PFSK-1 (cell line): ENCODE results near the gene TUBB.

Source experiments
- FOXP2 ChIP-seq: optimal IDR thresholded peaks from 2 replicates; pipeline ENCODE3; 2011; ENCODE audit warnings: borderline replicate concordance, control low read depth, inconsistent platforms; ENCODE audit not compliant: insufficient read depth; ENCODE audit errors: extremely low read length, extremely low read depth
- POLR2AphosphoS5 ChIP-seq: IDR thresholded peaks from 2 replicates; pipeline ENCODE4 v1.6.1; 2012; ENCODE audit warnings: low read depth, mild to moderate bottlenecking, control low read depth, low read length, moderate library complexity
- SIN3A ChIP-seq: IDR thresholded peaks from 2 replicates; pipeline ENCODE4 v1.6.1; 2012; ENCODE audit warnings: mild to moderate bottlenecking, low read length, moderate library complexity, borderline replicate concordance; ENCODE audit not compliant: insufficient read depth
- TAF1 ChIP-seq: IDR thresholded peaks from 2 replicates; pipeline ENCODE4 v1.6.1; 2012; ENCODE audit warnings: low read length, control low read depth, borderline replicate concordance; ENCODE audit not compliant: insufficient read depth
- TF ChIP-seq, protein P1 (sequence below), 2 experiments: IDR thresholded peaks; 2 replicates each; pipeline versions ENCODE4 v1.6.1 to v1.8.0; 2011 to 2012; ENCODE audit warnings: low read depth in 2 of 2, low read length in 2 of 2, control low read depth in 1 of 2, inconsistent platforms in 1 of 2, mild to moderate bottlenecking in 1 of 2, moderate library complexity in 1 of 2; ENCODE audit not compliant: insufficient read depth in 1 of 2

The TUBB gene

DNA sequence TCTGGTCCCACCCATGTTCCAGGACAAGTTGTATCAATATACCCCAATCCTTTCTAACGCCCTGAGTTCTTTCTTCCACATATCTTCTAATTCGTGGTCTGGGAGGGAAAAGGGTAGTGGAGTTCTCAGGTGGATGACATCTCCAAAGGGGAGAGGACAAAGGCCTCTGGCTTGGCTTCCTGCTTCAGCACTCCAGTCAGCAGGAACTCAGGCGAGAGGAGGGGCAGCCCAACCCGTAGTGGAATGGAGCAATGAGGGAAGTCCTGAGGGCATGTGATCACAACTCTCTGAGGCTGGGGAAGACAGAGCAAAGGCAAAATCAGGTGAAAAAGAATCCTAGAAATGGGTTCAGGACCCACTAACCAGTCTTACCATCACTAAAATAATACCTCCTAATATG lies 19.8 kb upstream of the TUBB start:
- TF ChIP-seq TAF1 (no peak), POLR2AphosphoS5 (no peak), FOXP2 (no peak), SIN3A (no peak)
- TF ChIP-seq, protein P1, sequence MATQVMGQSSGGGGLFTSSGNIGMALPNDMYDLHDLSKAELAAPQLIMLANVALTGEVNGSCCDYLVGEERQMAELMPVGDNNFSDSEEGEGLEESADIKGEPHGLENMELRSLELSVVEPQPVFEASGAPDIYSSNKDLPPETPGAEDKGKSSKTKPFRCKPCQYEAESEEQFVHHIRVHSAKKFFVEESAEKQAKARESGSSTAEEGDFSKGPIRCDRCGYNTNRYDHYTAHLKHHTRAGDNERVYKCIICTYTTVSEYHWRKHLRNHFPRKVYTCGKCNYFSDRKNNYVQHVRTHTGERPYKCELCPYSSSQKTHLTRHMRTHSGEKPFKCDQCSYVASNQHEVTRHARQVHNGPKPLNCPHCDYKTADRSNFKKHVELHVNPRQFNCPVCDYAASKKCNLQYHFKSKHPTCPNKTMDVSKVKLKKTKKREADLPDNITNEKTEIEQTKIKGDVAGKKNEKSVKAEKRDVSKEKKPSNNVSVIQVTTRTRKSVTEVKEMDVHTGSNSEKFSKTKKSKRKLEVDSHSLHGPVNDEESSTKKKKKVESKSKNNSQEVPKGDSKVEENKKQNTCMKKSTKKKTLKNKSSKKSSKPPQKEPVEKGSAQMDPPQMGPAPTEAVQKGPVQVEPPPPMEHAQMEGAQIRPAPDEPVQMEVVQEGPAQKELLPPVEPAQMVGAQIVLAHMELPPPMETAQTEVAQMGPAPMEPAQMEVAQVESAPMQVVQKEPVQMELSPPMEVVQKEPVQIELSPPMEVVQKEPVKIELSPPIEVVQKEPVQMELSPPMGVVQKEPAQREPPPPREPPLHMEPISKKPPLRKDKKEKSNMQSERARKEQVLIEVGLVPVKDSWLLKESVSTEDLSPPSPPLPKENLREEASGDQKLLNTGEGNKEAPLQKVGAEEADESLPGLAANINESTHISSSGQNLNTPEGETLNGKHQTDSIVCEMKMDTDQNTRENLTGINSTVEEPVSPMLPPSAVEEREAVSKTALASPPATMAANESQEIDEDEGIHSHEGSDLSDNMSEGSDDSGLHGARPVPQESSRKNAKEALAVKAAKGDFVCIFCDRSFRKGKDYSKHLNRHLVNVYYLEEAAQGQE (IDR thresholded peaks at IDR 0.05; ENCODE audit: insufficient read depth in 1 of 2, low read depth in 2 of 2, low read length in 2 of 2), result no peak

DNA sequence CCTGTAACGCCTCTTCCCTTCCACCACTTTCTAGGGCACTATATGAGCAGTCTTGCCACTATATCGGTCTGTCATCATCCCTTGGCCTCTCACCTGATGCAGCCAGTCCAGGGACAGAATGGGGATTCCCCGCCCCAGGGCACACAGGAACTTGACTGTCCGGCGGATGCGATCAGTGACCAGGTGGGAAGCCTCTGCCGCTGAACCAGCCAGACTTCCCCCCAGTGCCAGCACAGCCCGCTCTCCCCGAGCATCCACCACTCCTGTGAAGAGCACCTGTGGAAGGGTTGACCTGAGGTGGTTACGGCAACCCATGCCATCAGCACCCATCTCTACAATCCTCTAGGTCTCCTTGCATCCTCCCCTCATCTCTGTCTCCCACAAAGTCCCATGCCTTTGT lies 17.1 kb upstream of the TUBB start:
- TF ChIP-seq, protein P1 (IDR thresholded peaks at IDR 0.05; ENCODE audit: insufficient read depth in 1 of 2, low read depth in 2 of 2, low read length in 2 of 2), result no peak
- no peak for TF ChIP-seq TAF1
- no peak for TF ChIP-seq POLR2AphosphoS5
- TF ChIP-seq FOXP2, result no peak
- TF ChIP-seq SIN3A, result no peak

DNA sequence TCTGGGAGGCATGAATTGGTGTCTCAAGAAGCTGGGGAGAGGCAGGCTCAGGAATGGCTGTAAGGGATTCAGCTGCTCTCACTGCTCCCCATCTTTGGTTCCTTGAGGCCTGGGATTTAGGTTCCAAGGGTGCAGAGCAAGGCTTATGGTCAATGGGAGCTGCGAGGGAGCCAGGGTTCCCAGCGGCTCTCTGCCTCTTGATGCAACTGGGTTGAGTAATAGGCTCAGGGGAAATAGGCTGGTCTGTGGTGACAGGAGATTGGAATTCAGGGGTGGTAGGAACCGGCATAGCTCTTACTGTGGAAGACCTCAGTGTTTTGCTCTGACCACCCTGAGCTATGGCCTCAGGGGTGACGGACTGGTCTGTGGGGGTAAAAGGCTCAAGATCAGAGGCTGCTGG lies 16.3 kb upstream of the TUBB start:
- TF ChIP-seq TAF1, result no peak
- TF ChIP-seq FOXP2, result no peak
- no peak for TF ChIP-seq POLR2AphosphoS5
- TF ChIP-seq, protein P1 (IDR thresholded peaks at IDR 0.05; ENCODE audit: insufficient read depth in 1 of 2, low read depth in 2 of 2, low read length in 2 of 2), result no peak
- no peak for TF ChIP-seq SIN3A

DNA sequence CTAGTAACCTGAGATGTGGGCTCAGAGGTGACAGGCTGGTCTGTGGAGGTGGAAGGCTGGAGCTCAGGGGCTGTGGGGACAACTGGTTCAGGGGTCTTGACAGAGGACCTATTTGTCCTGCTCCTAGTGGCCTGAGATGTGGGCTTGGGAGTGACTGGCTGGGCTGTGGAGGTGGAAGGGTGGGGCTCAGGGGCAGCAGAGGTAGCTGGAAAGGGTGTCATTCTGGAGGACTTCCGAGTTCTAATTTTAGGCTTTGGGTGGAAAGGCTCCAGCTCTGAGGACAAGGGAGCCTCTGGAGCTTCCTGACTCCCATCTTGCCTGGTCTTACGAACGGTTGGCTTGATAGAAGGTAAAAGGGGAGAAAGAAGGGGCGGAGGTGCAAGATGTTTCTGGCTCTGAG lies 14.5 kb upstream of the TUBB start:
- TF ChIP-seq SIN3A (no peak), TAF1 (no peak), FOXP2 (no peak)
- TF ChIP-seq, protein P1 (IDR thresholded peaks at IDR 0.05; ENCODE audit: insufficient read depth in 1 of 2, low read depth in 2 of 2, low read length in 2 of 2), result no peak

DNA sequence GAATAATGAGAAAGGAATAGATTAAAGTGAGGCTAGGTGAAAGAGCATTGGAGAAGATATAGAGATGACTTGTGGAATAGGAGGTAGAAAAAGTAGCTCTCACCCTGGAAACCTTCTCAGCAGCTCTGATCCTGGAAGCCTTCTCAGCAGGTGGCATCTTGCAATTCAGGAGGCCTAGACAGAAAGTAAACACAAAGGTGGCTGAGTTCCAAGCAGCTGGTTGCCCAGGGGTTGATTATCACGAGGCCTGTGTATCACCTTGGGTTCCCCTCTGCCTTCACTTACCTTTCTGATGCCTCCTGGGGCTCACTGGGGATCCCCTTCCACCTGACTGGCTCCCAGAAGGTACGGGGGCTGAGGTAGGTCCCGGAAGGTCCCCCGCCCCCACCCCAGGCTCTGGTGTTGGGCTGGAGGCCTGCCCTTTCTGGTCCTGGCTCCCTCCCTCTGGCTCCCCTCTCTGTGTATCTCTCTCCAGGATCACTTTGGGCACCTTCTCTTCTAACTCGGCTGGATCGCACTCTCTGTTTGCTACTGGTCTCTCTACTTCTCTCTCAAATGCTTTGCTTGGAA lies 12.8 kb upstream of the TUBB start:
- TF ChIP-seq POLR2AphosphoS5 (peak; percentile 38; the same call in 1 of the 2 replicates), FOXP2 (no peak)
